HG03095 (cell line): ENCODE data around the gene SKI.

ENCODE experiments used
- ATAC-seq: cut with Tn5 transposase; IDR thresholded peaks from one replicate; pipeline ENCODE4 v1.9.1; 2021; ENCODE audit warnings: moderate library complexity; ENCODE audit not compliant: unreplicated experiment

The SKI gene

DNA sequence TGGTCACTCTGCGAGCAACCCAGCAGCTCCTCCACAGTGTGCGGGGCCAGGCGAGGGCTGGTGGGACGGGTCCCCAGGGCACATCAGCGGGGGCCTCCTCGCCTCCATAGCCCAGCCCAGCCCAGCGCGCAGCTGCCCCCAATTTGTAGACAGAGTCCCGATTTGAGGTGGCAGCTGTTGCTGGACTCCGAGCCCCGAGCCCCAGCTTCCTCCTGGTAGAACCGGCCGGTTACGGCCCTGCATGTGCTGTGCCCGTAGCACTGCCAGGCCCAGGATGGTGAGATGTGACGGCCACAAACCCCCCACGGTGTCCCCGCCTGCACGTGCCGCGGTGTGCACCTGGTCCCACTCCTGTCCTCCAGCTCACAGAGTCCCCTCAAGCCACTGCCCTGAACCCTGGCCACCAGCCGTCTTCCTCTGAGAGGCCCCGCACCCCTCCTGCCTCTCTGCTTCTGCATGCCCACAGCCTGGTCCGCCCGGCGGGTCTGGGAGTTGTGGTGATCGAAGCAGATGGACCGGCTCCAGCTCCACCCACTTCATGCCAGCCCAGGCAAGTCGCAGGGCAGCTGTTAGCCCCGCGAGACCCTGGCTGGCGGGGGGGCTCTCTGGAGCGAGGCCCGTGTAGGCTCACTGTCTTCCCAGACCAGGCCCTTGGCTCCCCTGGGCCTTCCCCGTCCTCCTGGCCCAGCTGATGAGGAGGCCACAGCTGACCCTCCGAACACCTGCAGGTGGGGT lies 107.8 kb downstream of the SKI start:
- ATAC-seq, result no peak

DNA sequence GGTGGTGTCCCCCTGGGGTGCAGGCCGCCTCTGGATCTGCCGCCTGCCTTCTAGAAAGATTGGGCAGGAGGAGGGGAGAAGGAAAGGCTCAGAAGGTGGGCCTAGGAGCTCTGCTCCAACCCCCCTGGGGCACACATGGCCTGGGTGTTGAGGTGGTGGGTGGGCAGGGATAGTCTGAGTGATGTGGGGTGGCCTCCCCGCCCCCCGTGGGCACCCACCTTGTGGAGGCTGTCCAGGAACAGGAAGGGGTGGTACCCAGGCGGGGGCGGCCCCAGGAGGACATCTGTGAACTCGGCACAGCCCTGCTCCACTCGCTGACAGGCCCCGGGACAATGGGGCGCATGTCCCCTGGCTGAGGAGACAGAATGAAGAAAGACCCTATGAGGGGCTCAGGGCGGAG lies 108.4 kb downstream of the SKI start:
- ATAC-seq, result no peak

DNA sequence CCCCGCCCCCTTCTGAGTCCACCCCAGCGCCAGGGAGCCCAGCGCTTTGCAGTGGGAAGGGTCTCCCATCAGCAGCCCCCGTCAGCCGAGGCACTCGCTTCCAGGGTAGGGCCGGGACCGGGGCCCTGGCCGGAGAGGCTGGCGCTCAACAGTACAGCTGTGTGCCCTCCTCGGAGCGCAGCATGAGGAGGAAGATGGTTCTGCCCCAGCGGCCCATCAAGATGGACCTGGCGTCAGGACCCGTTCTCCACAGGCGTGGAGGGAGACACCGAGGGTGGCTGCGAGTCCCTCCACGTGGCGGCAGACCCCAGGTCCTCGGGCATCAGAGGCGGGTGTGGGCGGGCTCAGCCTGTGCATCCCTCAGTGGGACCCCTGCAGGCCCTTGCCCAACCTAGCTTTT lies 109.0 kb downstream of the SKI start:
- ATAC-seq, result no peak

DNA sequence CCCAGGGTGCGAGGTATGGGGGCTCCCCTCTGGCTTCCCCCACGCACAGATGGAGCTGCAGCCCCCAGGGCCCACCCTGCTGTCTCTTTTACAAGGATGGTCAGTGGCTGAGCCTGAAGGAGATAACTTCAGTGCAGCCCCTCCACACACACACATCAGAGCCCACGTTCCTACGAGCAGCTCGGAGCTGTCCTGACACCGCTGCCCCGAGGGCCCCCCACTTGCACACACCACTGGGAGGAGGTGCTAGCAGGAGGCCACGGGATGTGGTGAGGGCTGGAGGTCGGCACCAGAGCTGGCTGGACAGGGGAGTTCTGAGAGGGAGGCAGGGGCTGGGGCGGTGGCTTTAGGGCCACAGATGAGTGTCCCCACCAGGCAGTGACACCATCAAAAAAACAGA lies 109.4 kb downstream of the SKI start:
- no peak for ATAC-seq

DNA sequence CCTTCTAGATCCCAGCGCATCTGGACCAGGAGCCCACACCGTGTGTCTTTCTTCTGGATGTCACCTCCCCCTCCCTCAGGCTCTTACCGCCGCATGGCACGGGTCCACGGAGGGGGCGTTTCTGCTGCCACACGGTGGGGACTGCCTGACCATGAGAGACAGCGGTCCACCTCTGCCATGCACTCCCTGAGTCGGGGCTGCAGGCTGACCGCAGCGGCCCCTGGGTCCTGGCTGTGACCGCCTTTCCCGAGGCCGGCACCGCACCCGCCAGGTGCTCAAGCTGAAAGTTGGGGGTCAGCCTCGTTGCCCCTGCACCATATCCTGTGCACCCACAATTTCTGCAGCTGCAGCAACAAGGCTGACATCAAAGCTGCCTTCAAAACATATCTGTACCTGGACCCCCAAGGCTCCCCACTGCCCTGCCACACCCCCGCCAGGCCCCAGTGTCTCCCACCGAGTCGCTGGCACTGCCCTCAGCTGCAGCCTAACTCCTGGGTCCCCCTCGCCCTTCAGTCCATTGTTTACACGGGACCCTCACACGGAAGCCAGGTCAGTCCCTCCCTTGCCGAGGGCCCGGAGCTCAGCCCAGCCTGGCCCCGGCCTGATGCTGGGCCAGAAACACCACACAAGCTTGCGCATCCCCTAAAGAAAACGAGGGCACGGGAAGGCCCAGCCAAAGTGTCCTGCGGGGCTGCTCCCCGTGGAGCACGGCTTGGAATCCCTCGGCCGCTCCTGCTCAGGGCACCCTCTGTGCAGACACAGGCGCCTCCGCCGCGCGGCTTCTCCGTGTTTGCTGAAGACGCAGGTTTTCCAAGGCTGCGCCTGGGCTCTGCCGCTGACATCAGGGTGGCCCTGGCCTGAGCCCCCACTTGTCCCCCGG lies 111.3 kb downstream of the SKI start:
- no peak for ATAC-seq

DNA sequence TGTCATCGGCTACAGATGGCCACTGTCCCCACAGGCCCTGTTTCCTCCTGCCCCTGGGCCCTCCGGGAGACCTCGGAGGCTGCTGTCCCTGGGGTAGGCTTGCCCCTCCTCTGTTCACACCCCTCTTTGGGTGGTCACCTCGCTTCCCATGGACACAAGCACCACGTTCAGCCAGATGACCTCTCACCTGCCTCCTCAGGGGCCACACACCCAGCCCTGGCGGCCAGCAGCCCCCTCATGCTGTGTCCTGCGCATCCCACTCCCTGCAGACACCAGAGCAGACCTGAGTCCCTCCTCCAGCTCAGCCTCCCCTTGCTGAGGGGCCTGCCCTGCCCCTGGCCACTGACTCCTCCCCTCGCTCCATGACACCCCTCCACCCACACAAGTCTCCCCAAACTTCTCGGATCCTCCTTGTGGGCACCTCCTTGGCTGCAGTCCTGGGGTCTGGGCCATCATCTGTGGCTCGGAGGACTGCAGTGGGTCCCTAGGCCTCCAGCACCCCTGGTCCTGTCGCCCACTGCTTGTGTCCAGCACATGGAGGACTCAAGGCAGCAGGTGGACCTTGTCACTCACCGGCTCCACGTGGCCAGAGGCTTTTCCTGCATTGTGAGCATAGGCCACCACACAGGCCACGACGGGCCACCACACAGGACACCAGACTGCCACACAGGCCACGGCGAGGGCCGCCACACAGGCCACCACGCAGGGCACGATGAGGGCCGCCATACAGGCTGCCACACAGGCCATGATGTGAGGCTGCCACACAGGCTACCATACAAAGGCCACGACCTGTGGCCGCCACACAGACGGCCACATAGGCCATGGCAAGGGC lies 112.2 kb downstream of the SKI start:
- ATAC-seq, result no peak

DNA sequence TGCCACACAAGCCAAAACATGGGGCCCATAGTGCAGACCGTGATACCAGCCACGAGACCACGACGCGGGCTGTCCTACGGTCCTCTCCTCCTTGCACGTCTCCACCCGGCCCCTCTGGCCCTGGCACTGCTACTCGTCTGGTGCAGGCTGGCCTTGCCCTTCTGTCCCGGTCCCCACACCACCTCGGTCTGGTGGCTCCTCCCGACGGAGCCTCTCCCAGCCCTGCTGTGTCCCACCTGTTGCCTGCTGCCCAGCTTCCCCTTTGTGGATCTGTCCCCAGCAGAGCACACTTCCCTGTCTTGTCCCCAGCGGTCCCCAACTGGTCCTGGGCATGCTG lies 112.8 kb downstream of the SKI start:
- ATAC-seq, result no peak

DNA sequence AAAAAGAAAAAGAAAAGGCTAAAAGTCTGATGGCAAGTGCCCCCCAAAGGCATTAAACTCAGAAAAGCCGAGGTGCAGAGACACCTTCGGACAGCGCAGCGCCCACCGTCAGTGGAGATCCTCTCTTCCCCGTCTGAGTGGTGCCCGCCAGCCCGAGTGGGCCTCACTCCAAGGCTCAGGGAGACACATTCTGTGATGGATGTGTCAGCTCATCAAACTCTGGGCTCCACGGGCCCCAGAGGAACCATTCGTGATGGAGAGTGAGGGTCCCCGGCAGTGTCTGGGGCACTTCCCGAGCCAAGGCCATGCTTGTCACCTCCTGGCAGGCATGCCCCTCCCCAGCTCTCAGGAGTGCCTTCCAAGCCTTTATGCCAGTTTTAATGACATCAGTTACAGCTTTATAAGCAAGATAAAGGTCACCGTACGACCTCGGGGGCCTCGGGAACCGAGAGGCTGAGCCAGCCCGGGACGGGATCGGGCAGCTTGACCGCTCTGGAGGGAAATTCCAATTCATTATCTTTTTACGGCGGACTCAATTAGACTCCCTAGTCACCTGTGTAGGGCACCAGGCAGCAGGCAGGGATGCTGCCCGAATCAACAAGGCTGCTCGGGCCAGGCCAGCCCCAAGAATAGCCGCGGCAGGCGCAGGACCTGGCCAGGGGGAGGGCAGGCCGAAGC lies 113.7 kb downstream of the SKI start:
- no peak for ATAC-seq

DNA sequence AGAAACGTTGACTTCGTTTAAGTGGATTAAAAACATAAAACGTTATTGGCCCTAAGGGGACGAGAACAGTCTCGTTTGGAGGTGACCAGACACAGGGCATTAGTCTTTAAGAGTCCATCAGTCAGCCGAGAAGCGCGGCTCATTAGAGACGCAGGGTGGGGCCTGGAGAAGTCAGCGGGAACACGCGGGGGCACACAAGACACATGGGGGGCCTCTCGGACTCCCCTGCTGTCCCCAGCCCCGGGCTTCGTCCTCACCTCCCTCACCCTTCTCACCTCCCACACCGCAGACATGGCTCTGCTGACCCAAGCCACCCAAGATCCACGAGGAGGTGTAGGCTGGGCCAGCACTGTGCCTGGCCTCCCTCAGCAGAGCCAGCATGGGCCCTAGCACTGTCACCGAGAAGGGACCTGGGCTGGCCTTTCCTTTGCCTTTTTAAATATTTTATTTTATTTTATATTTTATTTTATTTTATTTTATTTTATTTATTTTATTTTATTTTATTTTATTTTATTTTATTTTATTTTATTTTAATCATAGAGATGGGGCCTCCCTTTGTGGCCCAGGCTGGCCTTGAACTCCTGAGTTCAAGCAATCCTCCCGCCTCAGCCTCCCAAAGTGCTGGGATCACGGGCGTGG lies 114.4 kb downstream of the SKI start:
- ATAC-seq, result no peak

DNA sequence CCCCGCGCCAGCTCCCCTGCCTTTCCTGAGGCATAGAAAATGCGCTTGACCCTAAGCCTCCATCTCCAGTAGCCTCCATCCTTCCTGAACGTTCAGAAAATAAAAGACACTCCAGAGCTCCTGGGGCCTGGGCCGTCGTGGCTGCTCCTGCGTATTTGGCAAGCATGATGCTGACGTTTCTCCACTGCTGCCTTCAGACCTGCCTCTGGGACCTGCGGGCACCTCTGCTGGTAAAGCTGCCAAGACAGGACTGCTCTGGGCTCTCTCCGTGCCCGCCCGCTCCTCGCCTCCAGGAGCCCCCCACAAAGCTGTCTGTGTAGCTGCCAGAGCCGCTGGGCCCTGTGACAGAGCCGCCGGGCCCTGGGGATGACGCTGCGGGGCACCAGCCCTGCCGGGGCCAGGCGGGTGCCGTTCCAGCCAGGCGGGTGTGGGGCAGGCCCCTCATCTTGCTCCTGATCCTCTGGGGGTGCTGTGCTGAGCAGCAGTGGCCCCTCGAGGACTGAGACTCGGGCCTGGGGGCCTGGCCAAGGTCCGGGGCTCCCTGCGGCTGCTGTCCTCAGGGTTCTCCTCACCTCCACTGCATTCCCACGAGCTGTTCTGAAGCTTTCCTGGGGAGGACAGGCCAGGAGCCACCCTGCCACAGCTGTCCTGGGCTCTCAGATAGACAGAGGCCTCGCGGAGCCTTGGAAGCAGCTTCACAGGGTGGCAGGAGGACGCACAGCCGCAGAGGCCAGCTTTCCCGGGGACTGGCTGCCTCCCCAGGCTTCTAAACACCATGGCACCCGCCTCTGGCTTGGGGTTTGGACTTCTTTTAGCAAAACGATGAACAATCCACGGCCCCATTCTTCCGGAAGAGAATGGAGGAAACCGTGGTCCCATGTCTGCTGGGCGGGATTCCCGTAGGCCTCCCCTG lies 115.2 kb downstream of the SKI start:
- no peak for ATAC-seq

DNA sequence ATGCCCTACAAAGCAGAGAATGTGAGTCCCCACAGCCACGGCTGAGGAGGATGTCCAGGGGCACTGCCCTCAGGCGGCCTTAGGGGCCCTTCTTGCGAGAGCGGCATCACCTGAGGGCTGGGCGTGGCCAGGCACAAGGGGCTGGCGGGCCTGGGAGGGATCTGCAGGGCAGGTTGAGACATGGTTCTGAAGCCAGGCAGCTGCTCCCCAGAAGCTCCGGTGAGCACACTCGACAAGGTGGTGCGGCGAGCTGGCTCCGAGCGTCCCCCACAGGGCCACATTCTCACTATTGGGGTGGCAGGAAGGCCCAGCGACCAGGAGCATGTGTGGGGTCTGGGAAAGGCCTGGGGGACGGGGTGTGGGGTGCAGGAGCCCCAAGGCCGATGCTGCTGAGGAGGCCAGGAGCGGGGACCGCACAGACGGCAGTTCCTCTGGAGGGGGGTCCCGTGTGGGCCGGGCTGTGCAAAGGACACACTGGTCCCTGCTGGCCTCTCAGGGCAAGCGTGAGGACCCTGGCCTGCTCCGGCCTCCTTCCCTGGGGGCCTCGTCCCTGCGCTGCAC lies 116.1 kb downstream of the SKI start:
- no peak for ATAC-seq

DNA sequence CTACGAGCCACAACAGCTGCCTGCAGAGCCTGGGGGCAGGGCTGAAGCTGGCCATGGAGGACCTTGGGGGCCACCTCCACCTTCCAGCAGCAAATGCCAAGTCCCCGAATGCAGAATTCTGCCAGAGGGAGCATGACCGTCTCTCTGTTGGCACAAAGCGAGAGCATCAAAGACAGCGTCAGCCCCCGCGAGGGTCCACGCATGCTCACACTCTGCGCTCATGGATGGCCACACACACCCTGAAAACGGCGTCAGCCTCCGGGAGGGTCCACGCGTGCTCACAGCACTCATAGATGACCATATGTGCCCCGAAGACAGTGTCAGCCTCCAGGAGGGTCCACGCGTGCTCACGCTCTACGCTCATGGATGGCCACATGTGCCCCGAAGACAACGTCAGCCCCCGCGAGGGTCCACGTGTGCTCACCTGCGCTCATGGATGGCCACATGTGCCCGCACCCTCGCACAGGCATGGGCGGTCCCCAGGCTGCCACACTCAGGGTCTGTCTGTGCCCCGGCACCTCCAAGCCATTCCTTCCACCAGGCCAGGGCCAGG lies 116.7 kb downstream of the SKI start:
- no peak for ATAC-seq

DNA sequence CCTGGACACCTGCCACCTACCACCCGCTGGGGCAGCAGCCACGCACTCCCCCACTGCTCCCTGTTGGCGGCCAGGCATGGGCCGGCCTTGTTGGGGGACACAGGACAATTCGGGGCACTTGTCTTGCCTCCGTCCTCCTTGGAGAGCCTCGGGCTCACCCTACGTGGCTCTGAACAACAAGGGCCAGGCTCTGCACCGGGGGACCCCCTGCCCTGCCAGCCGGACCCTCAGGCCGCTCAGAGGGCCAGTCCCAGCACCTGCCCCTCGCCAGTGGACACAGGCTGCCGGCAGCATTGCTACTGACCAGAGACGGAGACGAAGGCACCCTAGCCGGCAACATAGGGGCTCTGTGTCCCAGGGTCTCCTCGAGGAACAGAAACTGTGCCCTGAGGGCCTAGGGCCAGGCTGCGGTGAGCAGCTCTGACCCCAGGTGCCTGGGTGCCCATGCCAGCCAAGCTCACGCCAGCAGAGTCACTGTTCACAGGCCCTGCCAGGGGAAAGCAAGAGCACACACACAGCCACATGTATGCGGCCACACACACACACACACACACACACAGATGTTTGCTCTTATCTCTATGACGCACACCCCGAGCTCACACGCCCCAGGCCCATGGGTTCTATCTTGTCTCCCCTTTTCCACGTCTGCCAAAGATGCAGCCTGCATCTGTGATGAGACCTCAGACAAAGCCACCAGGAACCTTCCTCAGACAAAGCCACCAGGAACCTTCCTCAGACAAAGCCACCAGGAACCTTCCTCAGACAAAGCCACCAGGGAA lies 117.4 kb downstream of the SKI start:
- ATAC-seq, result no peak

DNA sequence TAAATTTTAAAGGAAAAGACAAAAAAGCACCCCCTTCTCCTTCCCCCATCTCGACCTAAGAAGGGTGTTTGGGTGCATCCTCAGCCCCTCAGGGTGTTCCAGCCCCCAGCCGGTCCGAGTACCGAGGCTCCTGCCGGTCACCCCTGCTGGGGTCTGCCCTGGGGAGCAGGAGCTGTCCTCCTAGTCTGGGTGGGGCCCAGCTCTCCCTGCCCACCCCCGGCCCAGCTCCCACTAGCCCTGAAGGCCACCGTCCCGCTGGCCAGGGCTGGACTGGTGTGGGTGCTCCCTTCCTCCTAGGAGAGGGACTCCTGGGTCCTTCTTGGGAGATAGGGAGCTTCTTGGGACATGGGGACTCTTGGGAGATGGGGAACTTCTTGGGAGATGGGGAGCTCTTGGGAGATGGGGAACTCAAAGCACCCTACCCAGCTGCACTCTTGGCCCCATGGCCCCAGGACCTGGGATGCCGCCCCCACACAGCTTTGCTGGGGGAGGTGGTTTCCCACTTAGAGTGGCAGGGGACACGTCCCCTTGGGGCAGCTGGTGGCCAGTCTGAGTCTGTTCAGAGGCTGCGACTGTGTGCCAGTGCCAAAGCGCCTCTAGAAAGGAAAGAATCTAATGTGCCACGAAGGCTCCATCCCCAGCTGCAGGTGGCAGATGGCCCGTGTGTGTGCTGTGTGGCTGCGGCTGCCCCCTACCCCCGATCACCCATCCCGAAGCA lies 118.7 kb downstream of the SKI start:
- ATAC-seq, result no peak

DNA sequence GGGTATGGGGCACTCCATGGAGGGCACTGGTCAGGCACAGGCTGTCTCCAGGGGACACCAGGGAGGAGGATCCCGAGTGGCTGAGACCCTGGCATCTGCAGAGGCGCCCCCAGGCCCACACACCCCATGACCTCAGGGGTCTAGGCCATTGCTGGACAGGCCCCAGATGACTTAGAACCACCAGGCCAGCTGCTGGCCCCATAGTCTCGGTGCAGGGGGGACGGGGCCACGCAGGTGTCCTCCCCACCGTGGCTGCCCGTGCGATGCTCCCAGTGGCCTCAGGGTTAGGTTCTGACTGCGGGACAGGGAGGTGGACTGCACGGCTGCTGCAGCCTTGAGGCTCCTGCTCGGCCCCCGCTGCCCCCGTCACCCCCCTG lies 119.3 kb downstream of the SKI start:
- no peak for ATAC-seq

DNA sequence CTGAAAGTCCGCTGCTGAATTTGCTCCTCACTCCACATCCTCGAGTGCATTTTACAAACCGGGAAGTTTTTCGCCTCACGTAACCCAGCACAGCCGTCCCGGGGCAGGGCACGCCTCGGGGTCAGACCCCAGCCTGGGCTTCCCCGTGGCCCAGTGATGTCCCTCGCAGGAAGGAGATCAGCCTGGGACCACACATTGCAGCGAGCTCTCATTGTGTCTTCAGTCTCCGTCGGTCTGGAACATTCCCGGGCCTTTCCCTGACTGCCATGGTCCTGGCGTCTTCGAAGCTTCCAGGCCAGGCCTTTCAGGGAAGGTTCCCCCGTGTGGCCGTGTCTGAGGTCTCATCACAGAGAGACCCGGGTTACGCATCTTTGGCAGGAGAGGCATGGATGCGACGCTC lies 119.8 kb downstream of the SKI start:
- ATAC-seq, result no peak
